H1 (cell line): ENCODE data around the gene PI4K2A. TPM values are rescaled to one million over a fixed set of nuclear protein-coding genes. Genes with fewer than 3 reads are reported as not detected.

Experiments used
- PHF8 ChIP-seq: fragments of 200-600 bp; sonication (generic); conservative IDR thresholded peaks from 2 replicates; pipeline ENCODE4 v1.7.1; 2012; ENCODE audit warnings: low read depth, mild to moderate bottlenecking, inconsistent platforms, low read length, moderate library complexity
- SP1 ChIP-seq: IDR thresholded peaks from 2 replicates; pipeline ENCODE4 v1.6.1; 2011; ENCODE audit warnings: low read depth, low read length
- TAF7 ChIP-seq: optimal IDR thresholded peaks from 2 replicates; pipeline ENCODE3; 2011; ENCODE audit warnings: low read depth, mild to moderate bottlenecking, inconsistent platforms, low read length, moderate library complexity, borderline replicate concordance
- YY1 ChIP-seq: IDR thresholded peaks from 2 replicates; pipeline ENCODE4 v1.6.1; 2011; ENCODE audit warnings: low read depth, mild to moderate bottlenecking, low read length
- polyA plus RNA-seq, 7 experiments: library from polyadenylated mRNA; depleted of rRNA in 3 of 7; stranded (reverse) in 5 of 7; unstranded in 2 of 7; fragments of >200 nt in 5 of 7; fragments of 200-250 nt in 2 of 7; gene quantifications; 1 replicate in 5 of 7; 2 replicates in 1 of 7; 4 replicates in 1 of 7; pipeline versions ENCODE4 v1.2.1 to v1.2.3, GENCODE V29; 2011 to 2013; ENCODE audit warnings: missing spikeins in 2 of 7, mixed read lengths in 2 of 7
- total RNA-seq: library from RNA; stranded (reverse); fragmentation: NEBNext Ultra II Directional; extraction: Animal tissue kit (Norgen Biotek cat#: 25700); gene quantifications from 2 replicates; pipeline ENCODE4 v1.2.1, GENCODE V29; 2021
- TF ChIP-seq, protein P1 (sequence below): IDR thresholded peaks from 2 replicates; pipeline ENCODE4 v1.6.1; 2011; ENCODE audit warnings: low read length, improper control_type of control experiment
- TF ChIP-seq, protein P2 (sequence below): IDR thresholded peaks from 2 replicates; pipeline ENCODE4 v1.6.1; 2012; ENCODE audit warnings: inconsistent platforms

Gene PI4K2A
- total and polyA plus RNA-seq, 2 of the 8 experiments (the other 6 are each of a cell fraction or from before 2014, with no cell fraction given): 20.7 to 21.9 TPM

DNA sequence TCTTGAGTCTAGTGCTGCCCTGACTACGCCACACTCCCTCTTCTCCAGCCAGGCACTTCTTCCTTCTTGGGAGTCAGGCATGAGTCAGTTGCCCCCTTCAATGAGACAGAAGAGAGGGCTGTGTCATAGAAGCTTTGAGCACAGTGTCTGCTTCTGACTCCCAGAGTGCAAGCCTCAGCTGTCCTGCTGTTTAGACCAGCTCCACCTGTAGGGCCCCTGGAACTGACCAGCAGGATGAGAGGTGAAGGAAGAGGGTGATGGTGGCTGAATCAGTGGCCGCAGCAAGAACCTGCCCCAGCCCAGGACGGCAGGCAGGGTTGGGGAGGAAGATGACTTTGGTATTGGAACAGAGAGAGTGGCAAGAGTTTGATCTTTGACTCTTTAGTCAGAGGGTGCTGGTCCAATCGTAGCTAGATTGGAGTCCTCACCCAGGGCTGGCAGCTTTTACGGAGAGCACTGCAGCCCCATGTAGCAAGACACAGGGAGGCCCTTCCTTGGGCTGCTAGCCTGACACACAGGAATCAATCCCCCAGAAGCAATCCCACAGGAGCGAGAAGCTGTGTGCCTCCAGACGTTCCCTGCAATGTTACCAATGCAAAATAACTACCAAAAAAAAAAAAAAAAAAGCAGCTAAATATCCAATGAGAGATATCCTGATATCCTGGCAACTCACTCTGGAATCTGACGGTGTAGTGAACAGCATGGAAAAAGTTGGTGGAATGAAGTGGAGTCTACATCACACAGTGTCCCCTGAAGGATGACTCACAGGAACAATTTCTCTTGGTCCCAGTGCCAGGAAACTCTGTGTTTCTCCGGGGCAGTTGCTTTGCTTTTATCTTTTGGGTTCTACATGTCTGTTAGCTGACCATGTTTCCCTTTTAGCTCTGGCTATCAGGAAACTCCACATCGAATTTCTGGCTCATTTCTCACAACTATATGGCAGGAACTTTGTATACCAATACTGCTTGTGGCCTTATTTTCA lies 44.1 kb upstream of the PI4K2A start (continued):
- no peak for TF ChIP-seq PHF8
- TF ChIP-seq TAF7: no peak
- no peak for TF ChIP-seq YY1
- TF ChIP-seq, protein P1, sequence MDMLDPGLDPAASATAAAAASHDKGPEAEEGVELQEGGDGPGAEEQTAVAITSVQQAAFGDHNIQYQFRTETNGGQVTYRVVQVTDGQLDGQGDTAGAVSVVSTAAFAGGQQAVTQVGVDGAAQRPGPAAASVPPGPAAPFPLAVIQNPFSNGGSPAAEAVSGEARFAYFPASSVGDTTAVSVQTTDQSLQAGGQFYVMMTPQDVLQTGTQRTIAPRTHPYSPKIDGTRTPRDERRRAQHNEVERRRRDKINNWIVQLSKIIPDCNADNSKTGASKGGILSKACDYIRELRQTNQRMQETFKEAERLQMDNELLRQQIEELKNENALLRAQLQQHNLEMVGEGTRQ: no peak
- TF ChIP-seq SP1: no peak
- TF ChIP-seq, protein P2, sequence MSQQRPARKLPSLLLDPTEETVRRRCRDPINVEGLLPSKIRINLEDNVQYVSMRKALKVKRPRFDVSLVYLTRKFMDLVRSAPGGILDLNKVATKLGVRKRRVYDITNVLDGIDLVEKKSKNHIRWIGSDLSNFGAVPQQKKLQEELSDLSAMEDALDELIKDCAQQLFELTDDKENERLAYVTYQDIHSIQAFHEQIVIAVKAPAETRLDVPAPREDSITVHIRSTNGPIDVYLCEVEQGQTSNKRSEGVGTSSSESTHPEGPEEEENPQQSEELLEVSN: no peak
